ENCODE results near the gene SOCS1.

The SOCS1 gene

DNA sequence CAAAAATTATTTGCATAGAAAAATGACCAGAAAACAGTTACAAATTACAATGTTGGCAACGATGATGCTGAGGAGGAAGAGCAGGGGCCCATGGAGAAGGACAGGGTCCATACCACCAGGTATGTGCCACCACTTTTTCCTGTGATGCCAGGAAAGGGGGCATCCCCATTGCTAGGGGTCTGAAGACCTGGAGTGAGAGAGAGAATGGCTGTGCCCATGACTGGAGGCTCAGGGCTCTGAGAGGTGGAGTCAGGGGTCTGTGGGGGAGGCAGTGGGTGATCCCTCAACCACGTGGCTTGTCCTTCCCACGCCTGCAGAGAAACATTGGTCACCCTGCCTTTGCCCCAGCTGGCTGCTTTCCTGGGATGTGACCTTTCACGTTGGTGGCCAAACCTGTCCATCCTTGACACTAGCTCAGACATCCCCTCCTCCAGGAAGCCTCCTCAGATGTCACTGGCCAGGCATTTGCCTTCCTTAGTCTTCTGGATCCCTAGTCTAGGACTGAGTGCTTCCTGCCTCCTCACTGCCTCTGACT lies 51.4 kb downstream of the SOCS1 start:
- DNase-seq (ENCODE audit: low read depth): no peak
